ENCODE data around the gene COL27A1. TPM values are rescaled to one million over a fixed set of nuclear protein-coding genes. Genes with fewer than 3 reads are reported as not detected.

The COL27A1 gene
- total and polyA plus RNA-seq, 5 donors: 2.6 to 10.3 (median 8.4) TPM

- no peaks in the 10 kb centered on the region for H3K4me1 ChIP-seq (ENCODE audit: control insufficient read depth, insufficient read depth, low read length)
- DNase-seq (peak in 2 of 3 donors; percentile 1 to 25), ATAC-seq (no peak)
- no peak overlapping the region for H3K4me3 ChIP-seq (ENCODE audit: low read length)
- H3K27me3 ChIP-seq (ENCODE audit: control insufficient read depth, insufficient read depth): no peaks in the 10 kb centered on the region
- no peak overlapping the region for H3K27ac ChIP-seq (ENCODE audit: low read length)
- WGBS: 54% methylated on average over 15 of the region's 15 CpGs
- H3K9me3 ChIP-seq (ENCODE audit: control insufficient read depth, low read length): no peaks in the 10 kb centered on the region
- intact Hi-C loops (cut with DNase I): loop anchor here in 2 of 4 donors (5.0 to 10.0 kb wide), 2 partner anchors 103 to 105 kb away; partner anchors contain the start of gene COL27A1 (in 2 of the 2)
These were observed 104.6 kb downstream of the COL27A1 start for GRCh38 chr9:114259798-114260523.

- ATAC-seq (no peak), DNase-seq (peak in 2 of 3 donors; percentile 9 to 33)
- intact Hi-C loops (cut with DNase I): loop anchor here in 2 of 4 donors (5.0 to 10.0 kb wide), 2 partner anchors 104 to 106 kb away; partner anchors contain the start of gene COL27A1 (in 2 of the 2)
- Histone ChIP-seq H3K4me1 (ENCODE audit: control insufficient read depth, insufficient read depth, low read length) (no peaks in the 10 kb centered on the region), H3K27me3 (ENCODE audit: control insufficient read depth, insufficient read depth) (no peaks in the 10 kb centered on the region), H3K9me3 (ENCODE audit: control insufficient read depth, low read length) (no peaks in the 10 kb centered on the region), H3K4me3 (ENCODE audit: low read length) (no peak overlapping the region), H3K27ac (ENCODE audit: low read length) (no peak overlapping the region)
- WGBS: 86% methylated on average over 10 of the region's 10 CpGs
These were observed 105.7 kb downstream of the COL27A1 start for GRCh38 chr9:114261026-114261425.

- DNase-seq (peak in 1 of 3 donors; percentile 66), ATAC-seq (peak; percentile 36 to 69)
- H3K4me3 ChIP-seq (ENCODE audit: low read length): no peak overlapping the region
- no peak overlapping the region for H3K27ac ChIP-seq (ENCODE audit: low read length)
- intact Hi-C loops (cut with DNase I): loop anchor here in 2 of 4 donors (5.0 to 10.0 kb wide), 2 partner anchors 105 to 107 kb away; partner anchors contain the start of gene COL27A1 (in 2 of the 2)
- no peaks in the 10 kb centered on the region for H3K9me3 ChIP-seq (ENCODE audit: control insufficient read depth, low read length)
- H3K4me1 ChIP-seq (ENCODE audit: control insufficient read depth, insufficient read depth, low read length): no peaks in the 10 kb centered on the region
- WGBS: 76% methylated on average over 9 of the region's 9 CpGs
- H3K27me3 ChIP-seq (ENCODE audit: control insufficient read depth, insufficient read depth): no peaks in the 10 kb centered on the region
These were observed 106.7 kb downstream of the COL27A1 start for GRCh38 chr9:114261987-114262386.

GRCh38 chr9:114263853-114264510 is 108.6 kb downstream of the COL27A1 start:
- no peaks in the 10 kb centered on the region for H3K9me3 ChIP-seq (ENCODE audit: control insufficient read depth, low read length)
- no peak overlapping the region for H3K4me3 ChIP-seq (ENCODE audit: low read length)
- 55% methylated on average over 21 of the region's 21 CpGs for WGBS
- ATAC-seq (no peak), DNase-seq (peak in 1 of 3 donors; percentile 75)
- H3K27ac ChIP-seq (ENCODE audit: low read length): no peak overlapping the region
- no peaks in the 10 kb centered on the region for H3K4me1 ChIP-seq (ENCODE audit: control insufficient read depth, insufficient read depth, low read length)
- intact Hi-C loops (cut with DNase I): loop anchor here in 2 of 4 donors (5.0 to 10.0 kb wide), 2 partner anchors 107 to 109 kb away; partner anchors contain the start of gene COL27A1 (in 2 of the 2)
- H3K27me3 ChIP-seq (ENCODE audit: control insufficient read depth, insufficient read depth): no peaks in the 10 kb centered on the region

- intact Hi-C loops (cut with DNase I): loop anchor here in 2 of 4 donors (5.0 to 10.0 kb wide), 2 partner anchors 108 to 110 kb away; partner anchors contain the start of gene COL27A1 (in 2 of the 2)
- no peak for ATAC-seq
- Histone ChIP-seq H3K27ac (ENCODE audit: low read length) (no peak overlapping the region), H3K27me3 (ENCODE audit: control insufficient read depth, insufficient read depth) (no peaks in the 10 kb centered on the region), H3K4me1 (ENCODE audit: control insufficient read depth, insufficient read depth, low read length) (no peaks in the 10 kb centered on the region), H3K9me3 (ENCODE audit: control insufficient read depth, low read length) (no peaks in the 10 kb centered on the region), H3K4me3 (ENCODE audit: low read length) (no peak overlapping the region)
- 90% methylated on average over 15 of the region's 15 CpGs for WGBS
- DNase-seq: peak in 1 of 3 donors; percentile 31
These were observed 109.6 kb downstream of the COL27A1 start for GRCh38 chr9:114264806-114265550.

- DNase-seq (peak in 1 of 3 donors; percentile 27), ATAC-seq (no peak)
- 71% methylated on average over 6 of the region's 6 CpGs for WGBS
- Histone ChIP-seq H3K9me3 (ENCODE audit: control insufficient read depth, low read length) (no peaks in the 10 kb centered on the region), H3K27me3 (ENCODE audit: control insufficient read depth, insufficient read depth) (no peaks in the 10 kb centered on the region), H3K4me3 (ENCODE audit: low read length) (no peak overlapping the region), H3K27ac (ENCODE audit: low read length) (no peak overlapping the region), H3K4me1 (ENCODE audit: control insufficient read depth, insufficient read depth, low read length) (no peaks in the 10 kb centered on the region)
- intact Hi-C loops (cut with DNase I): loop anchor here in 1 of 4 donors (10.0 kb wide), 1 partner anchor 112 kb away; the partner anchor contains the start of gene COL27A1
These were observed 111.6 kb downstream of the COL27A1 start for GRCh38 chr9:114266969-114267368.

GRCh38 chr9:114269023-114269422 is 113.7 kb downstream of the COL27A1 start:
- no peaks in the 10 kb centered on the region for H3K9me3 ChIP-seq (ENCODE audit: control insufficient read depth, low read length)
- intact Hi-C loops (cut with DNase I): loop anchor here in 1 of 4 donors (10.0 kb wide), 1 partner anchor 114 kb away; the partner anchor contains the start of gene COL27A1
- WGBS: 91% methylated on average over 9 of the region's 9 CpGs
- ATAC-seq (no peak), DNase-seq (peak in 1 of 3 donors; percentile 18)
- no peak overlapping the region for H3K27ac ChIP-seq (ENCODE audit: low read length)
- H3K27me3 ChIP-seq (ENCODE audit: control insufficient read depth, insufficient read depth): no peaks in the 10 kb centered on the region
- no peak overlapping the region for H3K4me3 ChIP-seq (ENCODE audit: low read length)
- H3K4me1 ChIP-seq (ENCODE audit: control insufficient read depth, insufficient read depth, low read length): no peaks in the 10 kb centered on the region

- DNase-seq (peak in 2 of 3 donors; percentile 5 to 43), ATAC-seq (no peak)
- H3K4me3 ChIP-seq (ENCODE audit: low read length): no peak overlapping the region
- H3K27ac ChIP-seq (ENCODE audit: low read length): no peak overlapping the region
- intact Hi-C loops (cut with DNase I): loop anchor here in 1 of 4 donors (10.0 kb wide), 1 partner anchor 116 kb away; the partner anchor contains the start of gene COL27A1
- no peaks in the 10 kb centered on the region for H3K4me1 ChIP-seq (ENCODE audit: control insufficient read depth, insufficient read depth, low read length)
- no peaks in the 10 kb centered on the region for H3K9me3 ChIP-seq (ENCODE audit: control insufficient read depth, low read length)
- WGBS: 78% methylated on average over 8 of the region's 8 CpGs
- H3K27me3 ChIP-seq (ENCODE audit: control insufficient read depth, insufficient read depth): no peaks in the 10 kb centered on the region
These were observed 115.0 kb downstream of the COL27A1 start for GRCh38 chr9:114270120-114270975.

- Histone ChIP-seq H3K9me3 (ENCODE audit: control insufficient read depth, low read length) (no peaks in the 10 kb centered on the region), H3K4me1 (ENCODE audit: control insufficient read depth, insufficient read depth, low read length) (no peaks in the 10 kb centered on the region), H3K27me3 (ENCODE audit: control insufficient read depth, insufficient read depth) (no peaks in the 10 kb centered on the region), H3K4me3 (ENCODE audit: low read length) (no peak overlapping the region), H3K27ac (ENCODE audit: low read length) (no peak overlapping the region)
- 74% methylated on average over 18 of the region's 18 CpGs for WGBS
- intact Hi-C loops (cut with DNase I): loop anchor here in 2 of 4 donors (1.0 to 10.0 kb wide), 2 partner anchors 117 kb away; partner anchors contain the start of gene COL27A1 (in 2 of the 2)
- ATAC-seq (peak; percentile 54 to 71), DNase-seq (peak; percentile 53 to 87 (median 78))
These were observed 116.5 kb downstream of the COL27A1 start for GRCh38 chr9:114271556-114272510.
